NCI-H748 (cell line): Measurements from ENCODE around the gene NTRK3.

Source experiments
- DNase-seq: peaks from one replicate; lab custom pipeline; 2025; ENCODE audit not compliant: unreplicated experiment; lab: John Stamatoyannopoulos, UW

Gene NTRK3

GRCh38 chr15:87952736-87953287 is 303.7 kb downstream of the NTRK3 start:
- no peak for DNase-seq

GRCh38 chr15:87949575-87950223 is 306.8 kb downstream of the NTRK3 start:
- DNase-seq: no peak

- DNase-seq: no peak
These were observed 307.4 kb downstream of the NTRK3 start for GRCh38 chr15:87949151-87949574.

- no peak for DNase-seq
These were observed 309.0 kb downstream of the NTRK3 start for GRCh38 chr15:87947560-87947959.

DNA sequence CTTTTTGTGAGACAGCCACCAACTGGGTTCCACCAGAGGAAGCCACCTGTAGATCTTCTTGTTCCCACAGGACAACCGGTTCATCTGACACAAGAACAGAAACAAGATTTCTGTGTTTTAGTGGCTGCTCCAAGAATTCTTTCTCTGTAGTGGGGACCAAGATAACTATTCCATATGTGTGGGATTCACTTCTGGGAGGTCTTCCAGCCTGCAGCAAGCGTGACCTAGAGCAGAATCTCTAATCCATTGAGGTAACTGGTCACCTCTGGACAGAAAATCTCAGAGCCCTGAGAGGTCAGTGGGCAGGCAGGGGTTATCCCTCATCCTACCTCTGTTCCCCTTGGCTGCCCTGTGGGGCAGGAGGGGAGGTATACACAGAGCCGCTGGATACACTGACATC is 311.3 kb downstream of the NTRK3 start:
- no peak for DNase-seq

GRCh38 chr15:87944691-87945090 is 311.8 kb downstream of the NTRK3 start:
- DNase-seq: no peak

DNA sequence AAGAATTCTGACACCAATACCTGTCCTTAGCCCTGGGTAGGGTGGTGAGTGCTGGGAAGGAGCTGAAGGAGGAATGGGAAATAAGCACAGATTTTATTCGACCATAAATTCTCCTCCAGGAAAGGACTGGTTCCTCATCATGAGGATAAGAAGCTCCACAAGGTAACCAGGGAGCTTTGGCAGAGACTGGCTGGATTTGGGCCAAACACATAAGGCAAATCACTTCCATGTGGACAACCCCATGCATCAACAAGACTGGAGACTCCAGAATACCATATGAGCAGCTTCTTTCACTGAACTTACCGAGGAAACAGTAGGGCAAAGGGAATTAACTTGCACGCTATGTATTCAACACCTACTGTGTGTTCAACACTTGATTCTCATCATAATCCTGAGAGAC is 312.5 kb downstream of the NTRK3 start:
- no peak for DNase-seq

DNA sequence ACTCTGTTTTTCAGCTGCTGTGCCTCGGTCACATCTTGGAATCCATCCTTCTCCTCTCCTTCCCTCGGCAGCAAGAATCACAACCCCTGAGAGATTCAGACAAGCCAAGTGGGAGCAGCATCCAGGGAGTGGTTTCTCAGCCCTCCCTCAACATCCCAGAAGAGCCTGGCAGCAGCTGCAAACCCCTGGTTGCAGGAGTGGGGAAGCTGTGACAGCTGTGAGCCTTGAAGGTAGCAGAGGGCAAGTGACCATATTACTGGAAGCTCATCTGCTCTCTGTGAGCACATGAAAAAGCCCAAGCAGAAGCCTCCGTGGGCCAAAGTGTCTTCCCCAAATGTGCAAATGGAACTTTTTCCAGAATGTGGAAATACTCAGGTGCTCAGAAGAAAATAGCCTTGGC is 312.9 kb downstream of the NTRK3 start:
- no peak for DNase-seq

DNA sequence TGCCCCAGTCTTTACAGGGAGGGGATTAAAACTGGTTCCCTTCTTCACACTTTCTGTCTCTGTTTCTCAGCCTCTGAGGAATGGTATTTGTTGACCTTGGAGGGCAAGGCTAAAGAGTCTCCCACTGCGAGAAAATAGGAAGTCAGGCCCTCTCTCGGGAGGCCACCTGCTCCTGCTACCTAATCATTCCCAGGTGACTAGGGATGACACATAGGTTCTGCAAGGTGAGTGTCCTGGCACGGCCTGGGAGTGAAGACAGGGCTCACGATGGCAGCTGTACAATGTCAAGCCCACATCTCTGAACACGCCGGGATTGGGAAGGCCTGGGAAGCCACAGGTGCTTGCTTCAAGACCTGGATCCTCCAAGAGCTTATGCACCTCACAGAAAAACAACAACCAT is 314.2 kb downstream of the NTRK3 start:
- no peak for DNase-seq

DNA sequence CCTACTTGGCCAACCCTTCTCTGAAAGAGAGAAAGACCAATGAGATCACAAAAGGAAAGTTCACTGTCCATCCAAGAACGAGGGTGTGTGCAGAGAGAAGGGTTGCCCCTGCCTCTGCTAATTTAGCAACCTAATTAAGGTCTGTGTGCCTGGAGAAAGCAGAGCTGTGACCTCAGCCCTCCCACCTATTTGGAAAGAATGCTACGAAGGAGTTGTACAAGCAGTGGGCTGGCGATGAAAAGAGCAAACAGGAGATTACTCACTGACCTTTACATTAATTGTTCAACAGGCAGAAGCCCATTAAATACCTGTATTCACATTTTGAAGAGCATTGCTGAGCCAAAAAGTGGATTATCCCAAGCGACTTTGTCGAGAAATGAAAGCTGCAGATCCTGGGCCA is 314.9 kb downstream of the NTRK3 start:
- no peak for DNase-seq

- DNase-seq: no peak
These were observed 315.8 kb downstream of the NTRK3 start for GRCh38 chr15:87940768-87941167.

- no peak for DNase-seq
These were observed 316.6 kb downstream of the NTRK3 start for GRCh38 chr15:87939848-87940457.

DNA sequence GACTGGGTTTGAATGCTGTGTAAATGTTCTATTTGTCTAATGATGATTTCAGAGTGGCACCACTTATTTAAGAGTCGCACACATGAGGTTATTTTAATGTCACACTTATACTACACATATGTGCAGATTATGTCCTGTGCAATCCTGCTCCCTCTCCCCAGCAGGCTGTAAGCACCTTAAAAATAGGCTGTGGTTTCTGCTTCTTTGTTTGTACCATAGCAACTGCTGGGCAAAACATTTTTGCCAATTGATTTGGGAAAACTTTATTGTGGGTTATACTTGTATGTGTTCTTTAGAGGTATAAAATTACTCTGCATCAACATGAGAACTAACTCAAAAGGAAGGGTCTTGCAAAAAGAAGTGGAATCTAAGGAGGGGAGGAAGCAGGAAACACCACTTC is 318.5 kb downstream of the NTRK3 start:
- DNase-seq: no peak

GRCh38 chr15:87935583-87935982 is 321.0 kb downstream of the NTRK3 start:
- DNase-seq: no peak

GRCh38 chr15:87931584-87931983 is 325.0 kb downstream of the NTRK3 start:
- no peak for DNase-seq

- DNase-seq: no peak
These were observed 326.1 kb downstream of the NTRK3 start for GRCh38 chr15:87930457-87930856.

DNA sequence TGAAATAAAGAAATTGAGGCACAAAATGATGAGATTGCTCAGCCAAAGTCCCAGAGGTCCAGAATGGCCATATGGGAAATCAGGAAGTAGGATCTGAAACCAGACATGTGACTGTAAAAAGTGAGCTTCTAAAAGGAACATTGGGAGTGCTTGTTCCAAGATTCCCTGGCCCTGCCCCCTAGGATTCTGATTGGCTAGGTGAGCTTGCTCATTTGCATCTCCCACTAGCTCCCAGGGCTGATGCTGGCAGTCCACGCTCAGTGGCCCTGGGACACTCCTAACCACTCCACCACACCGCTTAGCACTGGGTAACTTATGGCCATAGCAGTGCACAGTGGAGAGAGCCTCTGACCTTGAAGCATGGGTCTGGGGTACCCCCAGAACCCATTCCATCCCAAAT is 326.7 kb downstream of the NTRK3 start:
- no peak for DNase-seq

DNA sequence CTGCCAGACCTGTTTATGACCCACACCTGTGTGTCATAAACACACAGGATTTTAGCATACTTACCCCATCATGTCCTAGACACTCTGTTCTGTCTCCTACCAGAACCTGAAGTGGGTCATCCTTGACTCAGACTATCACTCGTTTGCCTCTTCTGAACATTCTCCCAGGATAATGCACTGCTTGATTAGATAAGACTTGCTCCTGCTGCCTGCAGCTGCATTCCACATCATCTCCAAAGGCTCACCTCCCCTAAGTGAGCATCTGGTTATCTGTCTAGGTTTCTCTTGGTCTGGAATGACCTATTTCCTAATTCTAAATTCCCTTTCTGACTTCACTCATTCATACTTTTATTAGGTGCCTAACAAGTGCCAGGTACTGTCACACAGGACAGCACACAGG is 332.1 kb downstream of the NTRK3 start:
- no peak for DNase-seq

DNA sequence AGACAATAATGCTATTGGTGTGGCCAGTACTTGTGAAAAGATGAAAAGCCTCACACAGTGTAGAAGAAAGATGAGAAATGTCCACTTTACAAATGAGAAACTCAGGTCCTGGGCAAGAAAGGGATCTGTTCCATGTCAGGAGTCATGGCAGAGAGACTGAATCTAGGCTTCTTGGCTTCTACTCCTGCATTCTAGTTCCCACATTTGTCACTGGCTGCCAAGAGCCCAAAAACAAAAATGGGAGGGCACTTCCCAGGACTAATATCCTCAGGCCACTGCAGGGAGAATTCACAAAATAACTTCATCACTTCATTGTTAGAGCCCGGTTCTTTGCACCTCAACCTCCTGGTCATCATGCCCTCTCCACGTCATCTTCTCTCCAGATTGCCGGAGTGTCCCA is 337.5 kb downstream of the NTRK3 start:
- DNase-seq: no peak

- no peak for DNase-seq
These were observed 339.1 kb downstream of the NTRK3 start for GRCh38 chr15:87917480-87917879.

DNA sequence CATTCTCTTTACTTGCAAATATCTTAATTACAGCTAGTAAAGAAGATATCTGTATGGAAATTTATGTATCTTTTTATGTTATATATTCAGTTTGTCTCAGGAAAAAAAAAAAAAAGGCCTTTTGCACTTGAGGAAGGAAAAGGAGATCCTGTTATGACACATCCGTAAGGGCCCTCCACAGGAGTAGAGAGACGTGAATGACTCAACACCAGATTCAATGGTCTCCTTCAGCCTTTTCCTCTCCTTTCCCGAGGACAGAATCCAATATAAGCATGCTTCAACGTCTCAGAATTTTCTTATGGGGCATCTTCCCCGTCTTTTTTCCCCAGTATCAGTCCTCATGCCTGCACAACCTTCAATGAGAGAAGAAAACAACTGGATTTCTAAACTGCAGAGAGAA is 340.3 kb downstream of the NTRK3 start:
- DNase-seq: no peak

DNA sequence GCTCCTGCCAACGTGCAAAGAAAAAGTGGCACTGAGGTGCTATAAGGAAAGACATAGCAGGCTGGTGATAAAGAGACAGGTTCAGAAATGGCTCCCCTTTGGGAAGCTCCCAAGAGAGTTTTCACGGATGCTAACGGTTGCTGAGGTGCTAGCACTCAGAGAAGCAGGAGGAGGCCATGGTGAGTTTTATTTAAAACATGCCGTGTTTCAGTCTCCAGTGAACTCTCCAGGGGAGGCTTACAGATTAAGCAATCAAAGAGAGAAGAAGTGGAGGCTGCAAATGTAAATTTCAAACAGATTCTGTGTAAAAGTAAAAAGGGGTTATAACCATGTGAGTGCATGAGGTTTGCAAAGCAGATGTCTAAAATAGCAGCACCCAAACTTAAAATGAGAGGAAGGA is 346.2 kb downstream of the NTRK3 start:
- no peak for DNase-seq
